GM19438 (cell line): Measurements from ENCODE around the gene BICC1.

Experiments
- ATAC-seq: cut with Tn5 transposase; IDR thresholded peaks from one replicate; pipeline ENCODE4 v1.9.1; 2021; ENCODE audit warnings: low read depth; ENCODE audit not compliant: unreplicated experiment

Gene BICC1

DNA sequence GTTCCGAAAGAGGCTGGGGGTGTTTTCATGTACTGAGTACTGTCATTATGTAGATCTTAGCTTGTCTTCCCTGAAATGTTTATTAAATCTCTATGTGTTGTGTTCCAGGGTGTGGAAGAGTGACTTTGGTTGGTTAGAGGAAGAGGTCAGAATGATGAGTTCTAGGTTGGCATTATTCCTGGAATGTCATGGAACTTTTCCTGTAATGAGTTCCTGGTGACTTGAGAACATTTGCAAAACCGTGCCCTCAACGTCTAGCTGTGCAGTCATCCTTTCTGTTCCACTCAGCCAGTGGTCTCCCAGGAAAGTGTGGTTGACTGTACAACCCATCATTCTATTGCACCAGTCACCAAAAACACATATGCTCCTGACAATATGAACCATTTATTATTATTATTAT is 129.6 kb downstream of the BICC1 start:
- no peak for ATAC-seq

DNA sequence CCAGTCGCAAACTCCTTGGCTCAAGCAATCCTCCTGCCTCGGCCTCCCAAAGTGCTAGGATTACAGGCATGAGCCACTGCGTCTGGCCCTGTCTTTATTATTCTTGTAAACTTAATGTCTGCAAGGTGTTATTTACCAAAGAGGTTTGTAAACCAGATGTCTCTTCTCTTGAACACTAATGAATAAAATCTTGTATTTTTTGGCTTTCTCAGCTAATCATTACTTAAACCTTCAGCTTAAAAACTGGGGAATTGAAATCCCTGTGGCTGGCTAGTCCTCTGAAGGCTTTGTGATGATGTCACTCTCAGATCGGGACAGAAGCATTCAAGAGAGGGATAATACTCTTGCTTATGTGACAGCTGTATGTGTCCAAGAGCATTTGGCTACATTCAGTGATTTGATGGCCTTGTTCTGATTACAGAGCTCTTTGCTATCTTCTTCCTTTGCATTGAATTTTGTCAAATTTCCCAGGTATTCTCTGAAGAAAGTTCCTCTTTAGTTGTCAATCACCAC is 130.3 kb downstream of the BICC1 start:
- ATAC-seq: no peak

- ATAC-seq: no peak
Measured at GRCh38 chr10:58644311-58644710, 131.6 kb downstream of the BICC1 start.

DNA sequence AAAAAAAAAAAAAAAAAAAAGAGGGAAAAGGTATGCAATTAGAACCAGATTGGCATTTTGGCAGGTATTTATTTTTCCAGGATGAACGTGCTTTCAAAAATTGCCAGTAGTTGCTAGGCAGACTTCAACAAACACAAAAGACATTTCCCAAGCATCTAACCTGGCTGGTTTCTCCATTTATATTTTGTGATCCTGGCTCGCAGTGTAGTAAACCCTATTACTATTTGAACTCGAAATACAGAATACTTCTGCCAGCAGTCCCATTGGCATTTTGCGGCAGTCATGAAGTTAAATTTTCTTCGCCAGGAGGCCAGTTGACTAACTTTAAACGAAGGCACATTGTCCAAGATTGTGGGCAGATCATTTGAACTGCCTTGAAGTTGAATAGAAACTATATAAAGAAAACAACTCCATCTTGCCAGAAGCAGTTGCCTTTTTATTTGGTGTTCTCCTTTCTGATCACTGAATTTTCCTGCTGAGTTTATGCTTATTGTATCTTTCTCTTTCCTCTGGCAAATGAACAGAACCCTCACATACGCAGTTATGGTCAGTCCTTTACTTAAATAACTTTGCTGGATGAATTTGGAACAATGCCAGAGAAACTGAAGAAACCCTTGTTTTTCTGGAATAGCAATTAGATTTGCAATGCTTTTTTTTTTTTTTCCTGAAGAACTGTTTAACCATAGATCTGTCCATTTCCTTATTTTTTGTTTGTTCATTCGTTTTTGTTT is 132.9 kb downstream of the BICC1 start:
- no peak for ATAC-seq

DNA sequence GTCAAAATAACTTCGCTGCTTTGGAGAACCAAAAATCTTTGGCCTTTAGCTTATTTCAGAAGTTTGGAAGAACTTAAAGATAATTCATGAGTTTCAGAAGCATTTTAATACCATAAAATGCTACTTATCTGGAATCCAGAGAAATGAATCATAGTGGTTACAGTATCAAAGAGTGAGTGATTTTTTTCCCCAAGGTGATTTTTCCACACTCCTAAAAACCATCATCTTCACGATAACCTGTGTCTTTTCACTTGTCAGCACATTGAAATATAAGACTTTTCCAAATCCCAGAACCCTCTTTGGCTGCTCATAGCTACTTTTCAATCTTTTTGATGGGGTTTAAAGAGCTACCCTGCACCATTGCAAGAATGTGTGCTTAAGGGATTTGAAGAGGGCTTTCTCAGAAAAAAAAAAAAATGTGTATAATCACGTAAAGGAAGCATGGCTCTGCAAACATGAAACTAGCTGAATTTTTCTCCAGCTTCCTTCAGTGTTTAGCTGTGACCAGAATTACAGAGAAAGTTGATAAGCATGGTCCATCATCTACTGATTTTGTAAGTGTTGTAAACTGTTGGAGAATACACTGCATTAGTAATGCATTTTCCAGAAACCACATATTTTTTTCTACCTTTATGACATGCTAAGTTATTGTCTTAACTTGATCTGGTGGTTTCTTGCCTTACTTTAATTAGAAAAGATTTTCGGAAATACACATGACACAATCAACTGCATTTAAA is 134.9 kb downstream of the BICC1 start:
- ATAC-seq: no peak

DNA sequence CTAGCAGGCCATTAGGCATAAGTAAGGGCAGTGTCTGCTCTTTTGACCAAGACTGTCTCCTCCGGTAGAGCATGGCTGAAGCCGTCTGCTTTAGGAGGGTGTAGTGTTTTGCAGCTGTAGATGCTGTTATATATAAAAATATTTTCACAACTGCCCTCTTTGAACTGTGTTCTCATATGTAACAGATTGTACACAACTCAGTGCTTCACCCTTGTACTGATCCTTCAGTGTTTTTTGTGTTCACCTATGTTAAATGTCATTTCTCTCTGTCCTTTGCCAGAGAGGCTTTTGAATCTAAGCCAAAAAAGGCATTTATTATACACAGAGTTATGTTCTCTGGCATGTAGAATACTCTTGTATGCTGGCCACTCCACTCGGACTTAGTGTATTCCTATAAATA is 135.5 kb downstream of the BICC1 start:
- no peak for ATAC-seq

DNA sequence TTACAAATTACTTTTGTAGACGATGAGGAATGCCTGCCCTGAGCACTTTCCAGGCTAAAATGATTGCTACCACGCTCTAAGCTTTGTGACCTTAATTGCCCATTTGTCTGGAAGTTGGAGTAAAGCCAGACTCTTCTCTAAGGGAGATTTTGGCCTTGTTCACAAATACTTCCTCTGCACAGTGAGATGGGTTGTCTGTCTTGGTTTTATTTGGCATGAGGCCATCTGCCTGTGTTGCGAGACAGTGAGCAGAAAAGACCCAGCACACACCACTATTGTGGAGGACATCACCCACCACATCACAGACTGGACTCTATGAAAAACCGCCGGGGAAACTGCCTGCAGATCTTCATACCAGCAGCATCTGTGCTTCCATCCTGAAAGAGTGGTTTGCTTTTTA is 138.4 kb downstream of the BICC1 start:
- ATAC-seq: no peak

DNA sequence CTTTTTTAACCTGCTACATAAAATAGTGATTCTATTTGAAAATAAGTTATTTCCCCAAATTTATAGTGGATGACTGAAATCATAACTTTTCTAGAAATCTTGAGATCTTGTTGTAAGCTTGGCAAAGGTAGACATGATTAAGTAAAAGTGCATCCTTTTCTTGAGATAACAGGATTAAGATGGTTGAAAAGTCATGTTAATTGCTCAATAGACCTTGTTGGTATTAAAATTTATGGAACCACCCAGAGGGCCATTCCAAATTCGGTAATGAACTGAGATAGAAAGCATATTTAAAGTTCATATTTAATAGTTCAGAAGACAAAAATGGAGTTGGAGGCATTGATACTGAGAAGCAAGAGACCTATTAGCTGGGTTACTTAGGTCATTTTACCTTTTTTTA is 139.1 kb downstream of the BICC1 start:
- ATAC-seq: no peak

GRCh38 chr10:58653139-58653538 is 140.5 kb downstream of the BICC1 start:
- ATAC-seq: no peak

DNA sequence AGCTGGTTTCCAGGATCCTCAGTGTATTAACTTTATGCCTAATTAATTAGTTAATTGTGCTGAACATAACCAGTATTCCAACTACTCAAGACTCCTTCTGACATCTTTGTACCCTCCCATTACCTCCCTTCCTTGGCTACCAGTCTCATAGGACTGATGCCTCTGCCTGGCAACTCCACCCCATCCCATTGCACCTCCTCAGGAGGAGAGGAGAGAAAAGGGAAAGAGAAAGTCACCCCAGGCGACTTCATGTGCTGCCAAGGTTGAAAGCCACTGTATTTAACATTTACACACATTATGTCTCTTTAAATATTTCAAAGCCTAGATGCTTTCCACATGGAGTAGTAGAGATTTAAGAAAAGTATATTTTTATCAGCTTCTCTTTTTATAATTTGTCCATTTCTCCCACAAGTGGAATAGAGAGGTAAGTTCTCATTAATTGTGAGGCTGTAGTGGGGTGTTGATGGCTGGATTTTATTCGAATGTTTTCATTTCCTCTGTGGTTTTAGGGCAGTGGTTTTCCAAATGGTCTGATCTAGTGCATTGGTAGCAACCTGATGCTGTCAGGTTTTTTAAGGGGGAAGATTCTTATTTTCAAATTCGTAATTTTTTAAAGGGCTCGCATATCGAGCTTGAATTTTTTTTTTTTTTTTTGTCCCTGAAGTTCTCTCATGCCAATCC is 148.0 kb downstream of the BICC1 start:
- ATAC-seq: no peak

DNA sequence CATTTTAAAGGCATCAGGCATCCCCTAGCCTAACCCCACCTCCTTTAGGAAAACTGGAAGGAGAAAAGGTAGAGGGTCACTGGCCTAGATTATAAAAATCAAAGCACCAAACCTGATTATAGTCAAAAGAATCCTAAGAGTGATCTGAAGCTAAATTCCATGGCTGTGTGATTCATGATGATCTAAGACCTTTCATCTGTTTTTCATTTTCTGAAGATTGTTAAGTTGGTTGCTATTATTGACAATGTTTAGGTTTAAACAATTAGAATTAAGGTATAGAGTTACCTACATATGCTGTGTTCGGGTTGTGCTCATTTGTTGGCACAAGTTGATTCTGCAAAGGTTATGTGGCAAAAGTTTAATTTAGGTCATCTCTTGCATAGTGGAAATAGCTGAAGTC is 148.7 kb downstream of the BICC1 start:
- ATAC-seq: no peak

DNA sequence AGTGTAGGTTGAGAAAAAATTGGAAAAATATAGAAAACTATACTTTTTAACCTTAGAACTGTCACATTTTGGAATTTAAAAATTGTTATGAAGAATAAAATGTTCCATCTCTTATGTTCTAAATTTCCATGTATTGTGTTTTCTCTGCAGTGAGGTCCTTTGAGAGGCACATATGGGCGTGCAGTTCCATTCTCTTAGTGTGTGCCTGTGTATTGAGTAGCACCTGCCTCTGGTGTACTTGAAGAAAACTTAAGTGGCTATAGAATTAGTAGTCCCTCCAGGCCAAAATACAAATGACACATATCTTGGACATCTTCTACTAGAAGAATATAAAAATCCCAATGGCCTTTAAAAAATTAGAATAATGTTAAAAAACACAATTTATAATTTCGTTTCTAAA is 149.2 kb downstream of the BICC1 start:
- ATAC-seq: no peak

GRCh38 chr10:58662314-58662713 is 149.6 kb downstream of the BICC1 start:
- no peak for ATAC-seq

DNA sequence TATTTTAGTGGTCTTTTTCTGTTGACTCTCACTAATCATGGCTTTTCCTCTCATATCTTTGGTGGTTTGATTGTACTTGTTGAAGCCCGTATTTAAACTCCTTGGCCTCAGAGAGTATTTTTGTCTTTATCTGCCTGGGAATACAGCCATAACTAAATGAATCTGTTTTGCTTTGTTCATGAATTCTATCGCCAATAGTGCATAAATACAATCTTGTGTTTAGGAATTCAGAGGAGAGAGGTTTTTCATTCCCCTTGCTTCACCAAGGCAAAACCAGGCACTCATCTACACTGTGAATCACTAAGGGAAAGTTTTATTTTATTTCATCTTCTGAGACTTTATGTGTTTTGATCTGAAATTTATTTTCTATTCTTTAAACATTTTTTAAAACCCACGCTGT is 152.7 kb downstream of the BICC1 start:
- no peak for ATAC-seq

DNA sequence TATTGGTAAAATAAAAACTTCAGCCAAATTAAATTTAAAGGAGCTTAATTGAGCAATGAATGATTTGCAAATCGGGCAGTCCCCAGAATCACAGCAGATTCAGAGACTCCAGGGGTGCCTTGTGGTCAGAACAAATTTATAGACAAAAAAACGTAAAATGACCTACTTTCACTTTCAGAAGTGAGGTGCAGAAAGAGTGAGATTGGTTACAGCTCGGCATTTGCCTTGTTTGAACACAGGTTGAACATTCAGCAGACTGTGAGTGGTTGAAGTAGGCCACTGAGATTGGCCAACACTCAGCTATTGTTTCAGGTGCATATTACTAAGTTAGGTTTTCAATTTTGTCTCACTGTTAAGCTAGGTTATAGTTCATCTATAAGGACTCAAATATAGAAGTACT is 153.4 kb downstream of the BICC1 start:
- ATAC-seq: no peak

GRCh38 chr10:58667658-58668310 is 155.1 kb downstream of the BICC1 start:
- no peak for ATAC-seq

DNA sequence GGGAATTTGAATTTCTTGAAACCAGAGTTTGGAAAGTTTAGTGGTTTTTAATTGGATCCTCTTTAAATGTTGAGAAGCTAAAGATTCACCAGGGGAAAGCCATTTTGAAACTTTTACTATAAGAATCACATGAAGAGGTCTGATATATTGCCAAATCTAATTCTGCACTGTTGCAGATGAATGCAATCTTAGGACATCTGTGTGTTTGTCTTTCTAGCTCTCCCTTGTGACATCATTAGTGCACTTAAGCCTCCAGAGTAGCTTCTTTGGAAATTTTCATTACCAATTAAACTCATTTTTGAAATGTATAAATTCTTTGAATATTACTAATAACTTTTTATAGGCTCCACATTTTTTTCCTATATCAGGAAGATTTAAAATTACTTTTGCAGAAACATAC is 160.2 kb downstream of the BICC1 start:
- ATAC-seq: no peak

GRCh38 chr10:58674251-58674650 is 161.6 kb downstream of the BICC1 start:
- ATAC-seq: no peak

DNA sequence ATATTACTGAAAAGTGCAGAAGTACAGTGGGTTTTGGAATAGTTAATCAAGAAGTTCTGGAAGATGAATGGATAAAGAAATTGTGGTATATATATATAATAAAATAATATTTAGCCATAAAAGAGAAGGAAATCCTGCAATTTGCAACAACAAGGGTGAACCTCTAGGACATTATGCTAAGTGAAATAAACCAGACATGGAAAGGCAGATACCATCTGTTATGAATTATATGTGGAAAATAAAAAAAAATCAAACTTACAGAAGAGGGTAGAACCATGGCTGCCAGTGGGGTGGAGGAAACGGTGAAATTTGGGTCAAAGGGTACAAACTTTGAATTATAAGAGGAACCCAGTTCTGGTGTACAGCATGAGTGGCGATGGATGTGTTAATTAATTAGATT is 162.6 kb downstream of the BICC1 start:
- no peak for ATAC-seq

DNA sequence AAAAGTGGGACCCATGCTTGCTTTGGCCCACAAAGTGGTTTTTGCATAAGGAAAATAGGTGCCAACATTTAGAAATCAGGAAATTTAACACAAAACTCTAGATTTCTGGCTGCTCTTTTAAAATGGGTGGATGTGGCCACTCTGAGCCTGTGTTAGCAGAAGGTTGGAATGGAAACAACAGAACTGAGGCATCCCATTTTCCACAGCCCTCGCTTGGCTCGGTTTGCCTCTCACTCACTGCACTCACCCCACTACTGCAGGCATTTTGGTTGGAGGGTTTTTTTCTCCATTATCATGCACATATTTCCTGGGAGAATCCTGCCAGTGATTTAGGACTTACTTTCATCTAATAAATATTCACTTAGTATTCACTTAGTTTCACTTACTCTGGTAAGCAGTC is 178.9 kb downstream of the BICC1 start:
- no peak for ATAC-seq

DNA sequence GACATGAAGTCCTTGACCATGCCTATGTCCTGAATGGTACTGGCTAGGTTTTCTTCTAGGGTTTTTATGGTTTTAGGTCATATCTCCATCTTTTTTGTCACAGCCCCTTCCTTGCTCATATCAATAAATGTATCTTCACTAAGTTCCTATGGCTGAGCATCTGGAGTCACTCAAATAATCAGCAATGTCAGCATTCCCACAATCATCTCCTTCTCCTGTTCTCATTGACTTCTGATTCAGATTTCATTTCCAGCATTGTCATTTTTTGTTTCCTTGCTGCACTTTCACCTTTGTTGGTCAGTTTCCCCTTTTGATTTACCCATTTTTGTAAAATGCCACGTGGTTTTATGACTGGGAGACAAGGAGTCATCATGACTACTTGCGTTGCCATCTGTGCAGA is 181.2 kb downstream of the BICC1 start:
- ATAC-seq: no peak
